GM23338 (cell line): ENCODE measurements around the gene SORCS2.

ENCODE experiments used
- CTCF ChIP-seq, 2 experiments: fragments of 200-600 bp in 1 of 2; sonication (generic) in 1 of 2; conservative IDR thresholded peaks; 2 replicates each; pipeline versions ENCODE4 v1.5.1 to v1.6.1; 2016 to 2017; ENCODE audit warnings: antibody characterized with exemption in 2 of 2, low read depth in 2 of 2, mild to moderate bottlenecking in 2 of 2, moderate library complexity in 1 of 2
- EZH2 ChIP-seq: fragments of 200-600 bp; sonication (generic); IDR thresholded peaks from one replicate; pipeline ENCODE4 v1.8.0; 2017; ENCODE audit warnings: antibody characterized with exemption, mild to moderate bottlenecking, low read depth; ENCODE audit not compliant: unreplicated experiment
- EZH2phosphoT487 ChIP-seq: fragments of 200-600 bp; sonication (generic); IDR thresholded peaks from one replicate; pipeline ENCODE4 v1.8.1; 2018; ENCODE audit warnings: antibody characterized with exemption; ENCODE audit not compliant: unreplicated experiment
- JUNB ChIP-seq: IDR thresholded peaks from one replicate; pipeline ENCODE4 v1.6.1; 2016; ENCODE audit warnings: antibody characterized with exemption; ENCODE audit not compliant: unreplicated experiment
- NANOG ChIP-seq: IDR thresholded peaks from 2 replicates; pipeline ENCODE4 v1.6.1; 2016; ENCODE audit warnings: antibody characterized with exemption, borderline replicate concordance
- POLR2AphosphoS5 ChIP-seq: IDR thresholded peaks from 2 replicates; pipeline ENCODE4 v1.6.1; 2016; ENCODE audit warnings: antibody characterized with exemption, low read depth
- REST ChIP-seq: IDR thresholded peaks from one replicate; pipeline ENCODE4 v1.6.1; 2018; ENCODE audit warnings: antibody characterized with exemption; ENCODE audit not compliant: unreplicated experiment
- STAT1 ChIP-seq: IDR thresholded peaks from one replicate; pipeline ENCODE4 v1.6.1; 2016; ENCODE audit warnings: antibody characterized with exemption; ENCODE audit not compliant: unreplicated experiment
- ZNF114 ChIP-seq: fragments of 250-450 bp; sonication (Bioruptor Pico); IDR thresholded peaks from 2 replicates; pipeline ENCODE4 v1.5.0; 2020; ENCODE audit warnings: mild to moderate bottlenecking, moderate library complexity
- ZNF331 ChIP-seq: fragments of 250-450 bp; sonication (Bioruptor Pico); IDR thresholded peaks from 2 replicates; pipeline ENCODE4 v1.5.0; 2020; ENCODE audit warnings: low read depth, mild to moderate bottlenecking, moderate library complexity
- ZNF462 ChIP-seq: fragments of 250-450 bp; sonication (Bioruptor Pico); IDR thresholded peaks from 2 replicates; pipeline ENCODE4 v1.5.0; 2020; ENCODE audit warnings: mild to moderate bottlenecking, moderate library complexity

GRCh38 chr4:7678318-7678852, 486.0 kb downstream of the SORCS2 start:
- TF ChIP-seq EZH2 (no peak), EZH2phosphoT487 (no peak), REST (no peak), CTCF (conservative IDR thresholded peaks at IDR 0.05; ENCODE audit: low read depth in 2 of 2) (no peak), STAT1 (no peak), JUNB (no peak), ZNF114 (no peak), NANOG (no peak), POLR2AphosphoS5 (no peak), ZNF331 (no peak), ZNF462 (CRISPR knock-in tag) (no peak)
